OCI-LY7 (cell line): ENCODE measurements around the gene RPS6KA3. TPM values are rescaled to one million over a fixed set of nuclear protein-coding genes. Genes with fewer than 3 reads are reported as not detected.

Source experiments
- BruUV-seq: library from RNA; stranded (reverse); fragments of 400-500 nt; replicated peaks from 2 replicates; lab custom pipeline; 2021; lab: Mats Ljungman, UMichigan
- CTCF ChIA-PET: fragments of 300-600 bp; sonication (Branson Sonifier 250); formaldehyde crosslinking; loops from one replicate; lab custom pipeline; 2022; ENCODE audit warnings: antibody characterized with exemption; ENCODE audit not compliant: unreplicated experiment; lab: Charles Lee
- POLR2A ChIA-PET: fragments of 300-600 bp; sonication (Branson Sonifier 250); formaldehyde crosslinking; loops from one replicate; lab custom pipeline; 2022; ENCODE audit warnings: antibody characterized with exemption; lab: Charles Lee
- DNase-seq: peaks from one replicate; pipeline ENCODE4 v3.0.0-alpha.2; 2015; ENCODE audit warnings: low spot score
- H2AFZ ChIP-seq: fragments of 200-600 bp; sonication (generic), shearing (Covaris generic); 2 replicates; pipeline ENCODE4 v1.6.1; 2014; ENCODE audit warnings: mild to moderate bottlenecking, antibody characterized with exemption, low read length, moderate library complexity
- H3K27ac ChIP-seq: fragments of 200-600 bp; sonication (generic); 2 replicates; pipeline ENCODE4 v1.5.1; 2014; ENCODE audit warnings: mixed run types, low read depth, mild to moderate bottlenecking, moderate library complexity, low read length, inconsistent platforms; ENCODE audit not compliant: poor library complexity, severe bottlenecking
- H3K36me3 ChIP-seq: fragments of 200-600 bp; sonication (generic); 2 replicates; pipeline ENCODE4 v1.6.1; 2014; ENCODE audit warnings: mild to moderate bottlenecking, antibody characterized with exemption, low read length, moderate library complexity, mixed read lengths; ENCODE audit not compliant: insufficient read depth
- H3K4me1 ChIP-seq: fragments of 200-600 bp; sonication (generic); 2 replicates; pipeline ENCODE4 v1.5.1; 2014; ENCODE audit warnings: mild to moderate bottlenecking, low read length; ENCODE audit not compliant: insufficient read depth, poor library complexity, severe bottlenecking
- H3K4me2 ChIP-seq: fragments of 200-600 bp; sonication (generic); 2 replicates; pipeline ENCODE4 v1.6.1; 2014; ENCODE audit warnings: mild to moderate bottlenecking, low read length
- H3K4me3 ChIP-seq: fragments of 200-600 bp; sonication (generic); 2 replicates; pipeline ENCODE4 v1.5.1; 2014; ENCODE audit warnings: mild to moderate bottlenecking, low read depth, low read length; ENCODE audit not compliant: poor library complexity, severe bottlenecking
- H3K79me2 ChIP-seq: fragments of 200-600 bp; sonication (generic); 2 replicates; pipeline ENCODE4 v1.6.1; 2016; ENCODE audit warnings: low read depth, mild to moderate bottlenecking, low read length, moderate library complexity, mixed read lengths; ENCODE audit not compliant: insufficient read depth
- H3K9me2 ChIP-seq: fragments of 200-600 bp; sonication (generic); 2 replicates; pipeline ENCODE4 v1.6.1; 2016; ENCODE audit warnings: mild to moderate bottlenecking, low read length, mixed read lengths; ENCODE audit not compliant: insufficient read depth
- H3K9me3 ChIP-seq: fragments of 200-600 bp; sonication (generic); 2 replicates; pipeline ENCODE4 v1.6.1; 2014; ENCODE audit warnings: mild to moderate bottlenecking, mixed run types, low read length, mixed read lengths
- H4K20me1 ChIP-seq: fragments of 200-600 bp; sonication (generic); 2 replicates; pipeline ENCODE4 v1.6.1; 2014; ENCODE audit warnings: mild to moderate bottlenecking, antibody characterized with exemption, low read length, moderate library complexity, mixed read lengths; ENCODE audit not compliant: insufficient read depth
- EZH2phosphoT487 ChIP-seq: fragments of 200-600 bp; sonication (generic); IDR thresholded peaks from 2 replicates; pipeline ENCODE4 v1.6.1; 2018; ENCODE audit warnings: low read depth, borderline replicate concordance, mild to moderate bottlenecking, mixed run types, antibody characterized with exemption, low read length, moderate library complexity, mixed read lengths
- intact Hi-C: fragments of 100-400 bp; cut with micrococcal nuclease; formaldehyde crosslinking; loops from one replicate; pipeline ENCODE4 v1.10.0; 2022; ENCODE audit not compliant: unreplicated experiment
- total RNA-seq, 2 experiments: library from RNA; depleted of rRNA in 1 of 2; stranded (reverse); fragments of >200 nt in 1 of 2; shearing (Covaris generic) in 1 of 2; gene quantifications; 2 replicates each; pipeline ENCODE4 v1.2.3, GENCODE V29; 2014 to 2022
- TF ChIP-seq, protein P1 (sequence below): fragments of 200-600 bp; sonication (generic); conservative IDR thresholded peaks from 2 replicates; pipeline ENCODE4 v1.5.1; 2014; ENCODE audit warnings: mild to moderate bottlenecking, antibody characterized with exemption, low read length, moderate library complexity, mixed read lengths

The RPS6KA3 gene
- total RNA-seq, 2 experiments from 2014 or later = 21.6 to 35.4 TPM

- POLR2A ChIA-PET = no interaction called here
- no peaks in the 10 kb centered on the region for H4K20me1 ChIP-seq
- H3K4me2 ChIP-seq = no peak overlapping the region
- H3K4me3 ChIP-seq = no peak overlapping the region
- H3K79me2 ChIP-seq = no peaks in the 10 kb centered on the region
- CTCF ChIA-PET = no interaction called here
- no peak for DNase-seq
- no peak overlapping the region for H3K27ac ChIP-seq
- TF ChIP-seq, protein P1, sequence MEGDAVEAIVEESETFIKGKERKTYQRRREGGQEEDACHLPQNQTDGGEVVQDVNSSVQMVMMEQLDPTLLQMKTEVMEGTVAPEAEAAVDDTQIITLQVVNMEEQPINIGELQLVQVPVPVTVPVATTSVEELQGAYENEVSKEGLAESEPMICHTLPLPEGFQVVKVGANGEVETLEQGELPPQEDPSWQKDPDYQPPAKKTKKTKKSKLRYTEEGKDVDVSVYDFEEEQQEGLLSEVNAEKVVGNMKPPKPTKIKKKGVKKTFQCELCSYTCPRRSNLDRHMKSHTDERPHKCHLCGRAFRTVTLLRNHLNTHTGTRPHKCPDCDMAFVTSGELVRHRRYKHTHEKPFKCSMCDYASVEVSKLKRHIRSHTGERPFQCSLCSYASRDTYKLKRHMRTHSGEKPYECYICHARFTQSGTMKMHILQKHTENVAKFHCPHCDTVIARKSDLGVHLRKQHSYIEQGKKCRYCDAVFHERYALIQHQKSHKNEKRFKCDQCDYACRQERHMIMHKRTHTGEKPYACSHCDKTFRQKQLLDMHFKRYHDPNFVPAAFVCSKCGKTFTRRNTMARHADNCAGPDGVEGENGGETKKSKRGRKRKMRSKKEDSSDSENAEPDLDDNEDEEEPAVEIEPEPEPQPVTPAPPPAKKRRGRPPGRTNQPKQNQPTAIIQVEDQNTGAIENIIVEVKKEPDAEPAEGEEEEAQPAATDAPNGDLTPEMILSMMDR = no peak
- no peak for TF ChIP-seq EZH2phosphoT487
- H3K36me3 ChIP-seq = no peaks in the 10 kb centered on the region
- no peaks in the 10 kb centered on the region for H3K9me2 ChIP-seq
- intact Hi-C loops = no loop called here
- H3K4me1 ChIP-seq = no peaks in the 10 kb centered on the region
- H3K9me3 ChIP-seq = no peaks in the 10 kb centered on the region
- no TSS peak for BruUV-seq
- no peak overlapping the region for H2AFZ ChIP-seq
Measured at GRCh38 chrX:20284992-20285391, 18.3 kb upstream of the RPS6KA3 start.

DNA sequence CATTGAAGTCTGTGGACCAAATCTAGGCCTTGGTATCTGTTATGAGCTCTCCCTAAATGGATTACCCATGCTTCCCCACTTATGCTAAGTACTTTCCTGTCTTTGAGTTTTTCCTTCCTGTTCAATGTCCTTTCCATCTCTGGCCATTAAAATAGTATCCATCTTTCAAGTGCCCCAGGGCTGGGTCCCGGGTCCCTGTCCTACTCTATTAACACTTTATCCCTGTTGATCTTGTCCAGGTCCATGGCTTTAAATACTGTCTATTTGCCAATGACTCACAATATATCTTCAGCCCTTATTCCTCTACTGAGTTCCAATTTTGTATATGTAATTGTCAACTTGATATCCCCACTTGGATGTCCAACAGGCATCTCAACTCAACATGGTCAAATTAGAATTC, 17.7 kb upstream of the RPS6KA3 start:
- TF ChIP-seq EZH2phosphoT487 = no peak
- TF ChIP-seq, protein P1 = no peak
- intact Hi-C loops = no loop called here
- POLR2A ChIA-PET = no interaction called here
- no peaks in the 10 kb centered on the region for H4K20me1 ChIP-seq
- H3K4me1 ChIP-seq = no peaks in the 10 kb centered on the region
- CTCF ChIA-PET = no interaction called here
- H3K4me3 ChIP-seq = no peak overlapping the region
- no peak overlapping the region for H2AFZ ChIP-seq
- no TSS peak for BruUV-seq
- H3K9me2 ChIP-seq = no peaks in the 10 kb centered on the region
- H3K9me3 ChIP-seq = no peaks in the 10 kb centered on the region
- H3K36me3 ChIP-seq = no peaks in the 10 kb centered on the region
- H3K4me2 ChIP-seq = no peak overlapping the region
- no peaks in the 10 kb centered on the region for H3K79me2 ChIP-seq
- no peak for DNase-seq
- no peak overlapping the region for H3K27ac ChIP-seq

GRCh38 chrX:20280938-20281337, 14.2 kb upstream of the RPS6KA3 start:
- no peak overlapping the region for H3K27ac ChIP-seq
- no peak overlapping the region for H3K4me3 ChIP-seq
- no peaks in the 10 kb centered on the region for H4K20me1 ChIP-seq
- TF ChIP-seq EZH2phosphoT487 = no peak
- TF ChIP-seq, protein P1 = no peak
- H3K9me3 ChIP-seq = no peaks in the 10 kb centered on the region
- CTCF ChIA-PET = no interaction called here
- H3K4me2 ChIP-seq = no peak overlapping the region
- BruUV-seq = no TSS peak
- H3K4me1 ChIP-seq = no peaks in the 10 kb centered on the region
- POLR2A ChIA-PET = no interaction called here
- intact Hi-C loops = no loop called here
- no peak overlapping the region for H2AFZ ChIP-seq
- H3K9me2 ChIP-seq = no peaks in the 10 kb centered on the region
- DNase-seq = no peak
- no peaks in the 10 kb centered on the region for H3K36me3 ChIP-seq
- H3K79me2 ChIP-seq = no peaks in the 10 kb centered on the region
